Gastroesophageal sphincter (tissue), 4 donors: ENCODE data around the gene ETV3L. TPM values are rescaled to one million over a fixed set of nuclear protein-coding genes. Genes with fewer than 3 reads are reported as not detected.

Experiments
- ATAC-seq: fragments of 150-250 bp; one replicate; pipeline ENCODE4 v1.9.1; 2016; ENCODE audit warnings: mild to moderate bottlenecking, moderate library complexity
- H3K27ac ChIP-seq, 4 donors: fragments of 200-600 bp; sonication (generic) in 3 of 4; 1 replicate in 3 of 4; 2 replicates in 1 of 4; pipeline ENCODE4 v1.5.1; 2016 to 2019
- H3K27me3 ChIP-seq: fragments of 200-600 bp; sonication (generic); one replicate; pipeline ENCODE4 v1.5.1; 2019
- H3K36me3 ChIP-seq, 2 donors: fragments of 200-600 bp; sonication (generic); one replicate each; pipeline ENCODE4 v1.5.1; 2019; ENCODE audit warnings: control low read depth in 1 of 2
- H3K4me1 ChIP-seq, 3 donors: fragments of 200-600 bp; sonication (generic); 1 replicate in 2 of 3; 2 replicates in 1 of 3; pipeline ENCODE4 v1.5.1; 2016 to 2019; ENCODE audit warnings: control low read depth in 2 of 3
- H3K4me3 ChIP-seq, 2 donors: fragments of 200-600 bp; sonication (generic); one replicate each; pipeline ENCODE4 v1.5.1; 2019; ENCODE audit warnings: mild to moderate bottlenecking in 1 of 2, moderate library complexity in 1 of 2
- H3K9me3 ChIP-seq, 3 donors: fragments of 200-600 bp; sonication (generic); one replicate each; pipeline ENCODE4 v1.5.1; 2017 to 2019; ENCODE audit warnings: control low read depth in 2 of 3
- EP300 ChIP-seq: sonication (generic); formaldehyde crosslinking; IDR thresholded peaks from one replicate; pipeline ENCODE4 v1.6.1; 2017; ENCODE audit warnings: antibody characterized with exemption, mild to moderate bottlenecking
- POLR2A ChIP-seq, 2 donors: fragments of 450-650 bp; IDR thresholded peaks; one replicate each; pipeline ENCODE4 v1.6.1; 2017; ENCODE audit warnings: antibody characterized with exemption in 2 of 2, mild to moderate bottlenecking in 2 of 2, moderate library complexity in 1 of 2
- POLR2AphosphoS5 ChIP-seq: sonication (generic); formaldehyde crosslinking; IDR thresholded peaks from one replicate; pipeline ENCODE4 v1.6.1; 2017; ENCODE audit warnings: antibody characterized with exemption
- WGBS, 2 donors: methylation state at CpG; one replicate each; pipeline ENCODE4 v1.1.5; 2018; ENCODE audit warnings: low coverage in 1 of 2; 5-methylcytosine and 5-hydroxymethylcytosine counted together
- total RNA-seq, 4 donors: library from RNA; depleted of rRNA; stranded (reverse); fragments of >200 nt; gene quantifications; one replicate each; pipeline ENCODE4 v1.1.0, GENCODE V29; 2016
- TF ChIP-seq, protein P1 (sequence below), 4 experiments: fragments of 200-600 bp in 2 of 4; fragments of 450-650 bp in 2 of 4; sonication (generic) in 1 of 4; IDR thresholded peaks; one replicate each; pipeline ENCODE4 v1.5.1; 2017 to 2019; ENCODE audit warnings: antibody characterized with exemption in 4 of 4, mild to moderate bottlenecking in 2 of 4, moderate library complexity in 2 of 4

Gene ETV3L
- total RNA-seq, 4 donors from 2014 or later, result not detected

GRCh38 chr1:157097692-157098091, 1.9 kb downstream of the ETV3L start:
- Histone ChIP-seq H3K27me3 (peaks cover 14% of the 10 kb centered on the region), H3K4me1 (peaks cover 0 to 5% (median 0%) of the 10 kb centered on the region in 3 donors), H3K27ac (no peak overlapping the region), H3K36me3 (no peaks in the 10 kb centered on the region), H3K4me3 (no peak overlapping the region), H3K9me3 (no peaks in the 10 kb centered on the region)
- TF ChIP-seq, protein P1, sequence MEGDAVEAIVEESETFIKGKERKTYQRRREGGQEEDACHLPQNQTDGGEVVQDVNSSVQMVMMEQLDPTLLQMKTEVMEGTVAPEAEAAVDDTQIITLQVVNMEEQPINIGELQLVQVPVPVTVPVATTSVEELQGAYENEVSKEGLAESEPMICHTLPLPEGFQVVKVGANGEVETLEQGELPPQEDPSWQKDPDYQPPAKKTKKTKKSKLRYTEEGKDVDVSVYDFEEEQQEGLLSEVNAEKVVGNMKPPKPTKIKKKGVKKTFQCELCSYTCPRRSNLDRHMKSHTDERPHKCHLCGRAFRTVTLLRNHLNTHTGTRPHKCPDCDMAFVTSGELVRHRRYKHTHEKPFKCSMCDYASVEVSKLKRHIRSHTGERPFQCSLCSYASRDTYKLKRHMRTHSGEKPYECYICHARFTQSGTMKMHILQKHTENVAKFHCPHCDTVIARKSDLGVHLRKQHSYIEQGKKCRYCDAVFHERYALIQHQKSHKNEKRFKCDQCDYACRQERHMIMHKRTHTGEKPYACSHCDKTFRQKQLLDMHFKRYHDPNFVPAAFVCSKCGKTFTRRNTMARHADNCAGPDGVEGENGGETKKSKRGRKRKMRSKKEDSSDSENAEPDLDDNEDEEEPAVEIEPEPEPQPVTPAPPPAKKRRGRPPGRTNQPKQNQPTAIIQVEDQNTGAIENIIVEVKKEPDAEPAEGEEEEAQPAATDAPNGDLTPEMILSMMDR (IDR thresholded peaks at IDR 0.05), result no peak
- no peak for TF ChIP-seq POLR2AphosphoS5
- no peak for TF ChIP-seq EP300
- TF ChIP-seq POLR2A (IDR thresholded peaks at IDR 0.05), result no peak
- 76 to 90% methylated on average over 3 to 4 of the region's 6 CpGs for WGBS, 2 donors
- ATAC-seq, result no peak

- no peak overlapping the region for H3K27ac ChIP-seq
These were observed 2.7 kb downstream of the ETV3L start for GRCh38 chr1:157096881-157097280.

GRCh38 chr1:157095551-157095950, 4.1 kb downstream of the ETV3L start:
- H3K27ac ChIP-seq, result no peak overlapping the region
- ATAC-seq, result no peak
- TF ChIP-seq, protein P1 (IDR thresholded peaks at IDR 0.05), result no peak
- TF ChIP-seq EP300 (no peak), POLR2A (IDR thresholded peaks at IDR 0.05) (no peak), POLR2AphosphoS5 (no peak)
- H3K9me3 ChIP-seq, result no peaks in the 10 kb centered on the region
- no CpG with 5 or more reads among the region's 2 CpGs for WGBS, 2 donors
- H3K36me3 ChIP-seq, result no peaks in the 10 kb centered on the region
- H3K4me1 ChIP-seq, result peaks cover 0 to 11% (median 2%) of the 10 kb centered on the region in 3 donors
- peaks cover 4% of the 10 kb centered on the region for H3K27me3 ChIP-seq
- H3K4me3 ChIP-seq, result no peak overlapping the region

More at GRCh38 chr1:157096881-157097280, 2.7 kb downstream of the ETV3L start:
- Histone ChIP-seq H3K4me3 (no peak overlapping the region), H3K27me3 (peaks cover 8% of the 10 kb centered on the region), H3K4me1 (peaks cover 0 to 7% (median 0%) of the 10 kb centered on the region in 3 donors), H3K36me3 (no peaks in the 10 kb centered on the region), H3K9me3 (no peaks in the 10 kb centered on the region)
- TF ChIP-seq, protein P1 (IDR thresholded peaks at IDR 0.05), result no peak
- no peak for TF ChIP-seq POLR2A (IDR thresholded peaks at IDR 0.05)
- WGBS, 2 donors, result 50 to 92% methylated on average over 2 of the region's 6 CpGs
- ATAC-seq, result no peak

DNA sequence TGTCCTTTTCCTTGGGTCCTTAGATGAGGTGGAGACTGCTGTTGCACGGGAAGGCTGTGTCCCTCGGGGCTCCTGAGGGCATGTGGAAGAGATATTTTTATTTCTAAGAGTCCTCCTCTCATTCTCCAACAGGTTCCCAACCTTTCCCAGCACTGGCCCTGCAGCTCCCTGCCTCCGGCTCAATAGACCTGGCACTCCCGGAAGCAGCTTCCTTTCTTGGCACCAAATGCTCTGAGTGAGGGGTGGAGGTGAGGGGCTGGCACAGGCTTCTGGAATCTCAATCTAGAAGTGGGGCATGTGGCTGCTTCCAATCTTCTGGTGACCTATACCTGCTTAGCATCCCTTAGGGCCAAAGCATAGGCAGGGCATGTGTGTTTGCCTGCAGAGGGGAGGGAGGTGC, 4.5 kb downstream of the ETV3L start:
- H3K4me1 ChIP-seq, result peaks cover 0 to 15% (median 5%) of the 10 kb centered on the region in 3 donors
- peaks cover 7% of the 10 kb centered on the region for H3K27me3 ChIP-seq
- no peak overlapping the region for H3K4me3 ChIP-seq
- TF ChIP-seq, protein P1 (IDR thresholded peaks at IDR 0.05), result no peak
- no peak for TF ChIP-seq POLR2AphosphoS5
- no peak for TF ChIP-seq EP300
- no peak for TF ChIP-seq POLR2A (IDR thresholded peaks at IDR 0.05)
- H3K36me3 ChIP-seq, result no peaks in the 10 kb centered on the region
- 65% methylated on average over 4 of the region's 4 CpGs; no CpG with 5 or more reads in 1 of the 2 donors for WGBS, 2 donors
- H3K9me3 ChIP-seq, result no peaks in the 10 kb centered on the region
- ATAC-seq, result no peak
- no peak overlapping the region for H3K27ac ChIP-seq

- Histone ChIP-seq H3K4me1 (peaks cover 0 to 15% (median 5%) of the 10 kb centered on the region in 3 donors), H3K27me3 (peaks cover 7% of the 10 kb centered on the region), H3K36me3 (no peaks in the 10 kb centered on the region), H3K4me3 (no peak overlapping the region), H3K27ac (no peak overlapping the region), H3K9me3 (no peaks in the 10 kb centered on the region)
- 10 to 44% methylated on average over 3 of the region's 8 CpGs for WGBS, 2 donors
- no peak for ATAC-seq
- TF ChIP-seq EP300 (no peak), POLR2A (IDR thresholded peaks at IDR 0.05) (no peak), POLR2AphosphoS5 (no peak)
- TF ChIP-seq, protein P1 (IDR thresholded peaks at IDR 0.05), result no peak
These were observed 6.8 kb downstream of the ETV3L start for GRCh38 chr1:157092831-157093230.
